ENCODE results near the gene EMILIN1.
A peak's percentile ranks its signal among the peaks of the same experiment; 100 is the strongest.
"Not testable (repeated sequence)": the region's sequence is repeated elsewhere in the genome, so short reads cannot be mapped to it uniquely, and the experiment has no call there.

Gene EMILIN1

DNA sequence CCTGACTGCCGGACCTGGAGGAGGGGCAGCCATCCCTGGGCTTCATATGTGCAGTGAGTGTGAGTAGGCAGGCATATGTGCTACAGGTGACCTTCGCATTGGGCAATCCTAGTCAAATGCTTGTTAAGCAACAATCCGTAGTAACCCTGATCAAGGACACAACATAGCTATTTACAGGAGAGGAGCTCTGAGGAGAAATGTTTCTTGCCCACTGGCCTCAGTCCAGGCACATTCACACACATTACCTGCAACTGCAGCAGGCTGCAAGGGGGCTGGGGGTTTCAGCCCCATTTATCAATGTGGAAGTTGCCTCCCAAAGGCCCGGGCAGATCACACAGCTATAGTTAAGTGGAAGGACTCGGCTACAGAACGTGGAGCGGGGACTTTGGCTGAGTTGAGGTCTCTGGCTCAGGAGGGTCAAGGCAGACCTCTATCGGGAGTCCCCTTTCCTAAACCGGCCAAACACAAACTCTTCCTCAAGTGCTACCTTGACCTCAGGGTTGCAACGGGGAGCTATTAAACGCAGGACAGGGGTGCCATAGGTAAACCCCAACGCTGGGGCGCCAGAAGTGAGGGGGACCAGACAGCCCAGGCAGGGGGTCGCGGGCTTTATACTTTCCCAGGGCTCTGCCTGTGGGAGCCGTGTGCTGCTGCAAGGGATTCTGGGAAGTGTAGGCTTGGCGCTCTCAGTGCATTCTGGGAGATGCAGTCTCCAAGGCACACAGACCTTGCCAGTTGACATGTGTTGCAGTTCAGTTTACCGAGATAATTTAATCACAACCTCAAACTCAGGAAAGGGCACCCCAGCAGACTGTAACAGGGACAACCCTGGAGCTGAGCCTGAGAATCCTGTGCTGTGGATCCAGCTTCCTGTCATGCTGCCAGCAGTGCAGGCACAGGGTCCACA is 17.6 kb downstream of the EMILIN1 start:
- DNase-seq, result no peak

- DNase-seq, result no peak
These were observed 18.4 kb downstream of the EMILIN1 start for GRCh38 chr2:27096748-27097297.

GRCh38 chr2:27097341-27097740 is 18.9 kb downstream of the EMILIN1 start:
- DNase-seq, result no peak

DNA sequence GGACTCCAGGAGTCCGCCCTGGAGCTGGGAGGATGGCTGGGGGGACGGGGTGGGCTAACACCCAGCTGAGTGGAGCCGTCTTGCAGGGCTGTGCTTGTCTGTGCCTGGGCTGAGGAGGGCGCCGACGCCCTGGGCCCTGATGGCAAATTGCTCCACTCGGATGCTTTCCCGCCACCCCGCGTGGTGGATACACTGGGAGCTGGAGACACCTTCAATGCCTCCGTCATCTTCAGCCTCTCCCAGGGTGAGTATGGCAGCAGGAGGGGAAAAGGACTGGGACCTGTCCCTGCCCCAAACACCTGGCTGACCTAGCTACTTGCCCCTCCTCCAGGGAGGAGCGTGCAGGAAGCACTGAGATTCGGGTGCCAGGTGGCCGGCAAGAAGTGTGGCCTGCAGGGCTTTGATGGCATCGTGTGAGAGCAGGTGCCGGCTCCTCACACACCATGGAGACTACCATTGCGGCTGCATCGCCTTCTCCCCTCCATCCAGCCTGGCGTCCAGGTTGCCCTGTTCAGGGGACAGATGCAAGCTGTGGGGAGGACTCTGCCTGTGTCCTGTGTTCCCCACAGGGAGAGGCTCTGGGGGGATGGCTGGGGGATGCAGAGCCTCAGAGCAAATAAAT is 21.0 kb downstream of the EMILIN1 start:
- no peak for DNase-seq

- no peak for DNase-seq
These were observed 21.6 kb downstream of the EMILIN1 start for GRCh38 chr2:27100036-27100435.

DNA sequence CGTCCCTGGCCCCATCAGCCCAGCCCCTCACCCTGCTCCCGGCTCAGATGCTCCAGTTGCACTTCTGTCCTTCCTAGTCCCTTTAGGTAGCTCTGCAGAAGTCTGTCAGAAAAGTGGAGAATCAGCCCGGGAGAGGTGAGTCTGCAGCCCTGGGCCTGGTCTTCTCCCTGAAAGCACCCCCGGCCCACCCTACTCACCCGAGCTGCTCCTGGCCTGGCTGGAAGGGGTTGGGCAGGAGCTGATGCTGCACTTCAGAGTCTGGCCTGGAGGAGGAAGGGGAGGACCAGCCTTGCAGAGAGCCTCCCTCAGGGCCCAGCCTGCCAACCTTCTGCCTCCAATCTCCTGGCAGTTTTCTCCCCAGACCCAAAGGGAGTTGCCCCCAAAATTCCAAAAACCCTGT is 23.9 kb downstream of the EMILIN1 start:
- DNase-seq, result no peak

DNA sequence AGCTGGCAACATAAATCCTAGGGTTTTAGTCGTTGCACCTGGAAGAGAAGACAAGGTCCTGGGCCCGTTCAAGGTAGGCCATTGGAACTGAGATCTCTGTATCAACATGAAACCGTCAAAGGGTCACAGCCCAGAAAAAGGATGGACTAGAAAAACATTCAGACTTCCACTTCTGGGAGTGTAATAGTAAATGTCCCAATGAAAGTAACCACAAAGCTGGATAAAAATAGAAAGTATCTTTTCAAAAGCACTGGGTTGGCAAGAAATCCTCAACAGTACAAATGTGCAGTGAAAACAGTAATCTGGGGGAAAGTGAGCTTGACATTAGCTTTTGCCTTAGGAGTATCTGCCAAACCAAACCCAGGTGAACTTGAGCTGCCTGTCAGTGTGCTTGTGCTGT is 27.6 kb downstream of the EMILIN1 start:
- no peak for DNase-seq

DNA sequence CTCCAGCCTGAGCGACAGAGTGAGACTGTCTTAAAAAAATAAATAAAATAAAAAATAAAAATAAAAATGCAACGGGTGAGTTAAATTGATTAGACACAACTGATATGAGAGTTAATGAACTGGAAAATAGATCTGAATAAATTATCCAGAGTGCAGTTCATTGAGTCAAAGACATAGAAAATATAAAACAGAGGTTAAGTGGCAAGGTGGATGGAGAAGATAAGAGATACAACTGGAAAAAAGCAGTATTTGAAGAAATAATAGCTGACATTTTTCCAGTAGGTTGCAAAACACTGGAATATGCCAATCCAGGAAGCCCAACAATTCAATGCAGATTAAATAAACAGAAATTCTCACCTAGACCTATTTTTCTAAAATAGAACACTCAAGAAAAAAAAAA is 29.8 kb downstream of the EMILIN1 start:
- no peak for DNase-seq

DNA sequence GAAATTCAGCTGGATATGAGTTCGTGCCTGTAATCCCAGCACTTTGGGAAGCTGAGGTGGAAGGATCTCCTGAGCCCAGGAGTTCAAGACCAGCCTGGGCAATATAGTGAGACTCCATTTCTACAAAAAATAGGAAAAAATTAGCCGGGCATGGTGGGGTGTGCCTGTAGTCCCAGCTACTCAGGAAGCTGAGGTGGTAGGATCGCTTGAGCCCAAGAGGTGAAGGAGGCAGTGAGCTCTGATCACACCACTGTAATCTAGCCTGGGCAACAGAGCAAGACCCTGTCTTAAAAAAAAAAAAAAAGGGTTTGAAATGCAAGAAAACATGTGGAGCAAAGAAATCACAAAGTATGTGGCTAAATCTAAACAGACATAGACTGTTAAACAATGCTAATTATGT is 30.7 kb downstream of the EMILIN1 start:
- no peak for DNase-seq

- not testable (repeated sequence) for DNase-seq
These were observed 32.4 kb downstream of the EMILIN1 start for GRCh38 chr2:27110603-27111352.

- DNase-seq, result not testable (repeated sequence)
These were observed 33.1 kb downstream of the EMILIN1 start for GRCh38 chr2:27111392-27112078.

DNA sequence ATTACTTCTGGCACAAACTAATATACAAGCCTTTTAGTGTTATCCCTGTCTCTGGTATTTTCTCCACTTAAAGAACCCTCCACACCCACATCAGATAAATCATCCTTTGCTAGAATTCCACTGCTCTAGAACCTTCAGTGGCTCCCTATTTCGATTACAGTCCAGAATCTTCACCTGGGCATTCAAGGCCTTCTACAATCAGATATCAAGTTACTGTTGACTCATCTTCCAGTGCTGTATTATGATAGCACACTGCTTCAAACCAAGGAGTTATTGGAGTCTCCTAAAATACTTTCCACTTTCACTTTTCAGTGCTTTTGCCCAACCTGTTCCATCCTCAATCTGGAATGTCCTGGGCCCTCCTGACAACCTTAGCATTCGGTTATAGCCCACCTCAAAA is 37.1 kb downstream of the EMILIN1 start:
- no peak for DNase-seq

GRCh38 chr2:27117995-27118524 is 39.6 kb downstream of the EMILIN1 start:
- no peak for DNase-seq

DNA sequence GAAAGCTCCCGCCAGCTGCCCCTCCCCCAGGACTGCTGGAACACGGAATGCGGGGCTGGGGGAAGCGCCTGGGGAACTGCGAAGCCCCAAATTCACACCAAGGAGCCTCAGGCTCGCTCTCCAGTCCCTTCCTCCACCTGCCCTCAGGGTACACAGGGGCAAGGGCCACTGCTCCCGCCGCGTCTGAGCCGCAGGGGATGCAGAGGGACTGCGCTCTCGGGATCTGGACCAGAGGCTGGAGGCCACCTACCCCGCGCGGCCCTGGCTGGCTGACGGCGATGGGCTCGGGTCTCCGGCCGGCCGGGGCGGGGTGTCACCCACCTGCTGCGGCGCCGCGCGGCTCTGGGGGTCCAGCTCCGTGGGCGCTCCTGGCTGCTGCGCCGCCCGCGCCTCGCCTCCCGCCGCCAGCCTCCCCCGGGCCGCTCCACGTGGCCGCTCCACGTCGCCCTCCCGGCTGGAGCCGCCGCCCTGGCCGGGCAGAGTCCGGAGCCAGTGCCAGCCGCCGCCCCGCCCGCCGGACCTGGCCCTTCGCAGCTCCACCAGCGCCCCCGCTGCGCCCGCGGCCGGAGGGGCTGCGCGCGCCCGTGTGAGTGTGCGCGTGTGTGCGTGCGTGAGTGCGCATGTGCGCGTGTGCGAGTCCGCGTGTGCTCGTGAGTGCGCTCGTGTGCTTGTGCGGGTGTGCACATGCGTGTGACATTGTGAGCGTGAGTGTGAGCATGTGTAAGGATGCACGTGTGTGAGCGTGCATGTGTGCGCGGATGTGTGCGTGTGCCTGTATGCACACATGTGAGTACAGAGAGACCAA is 40.3 kb downstream of the EMILIN1 start, which contains the start of gene CGREF1:
CGREF1 (minus strand) TSS at position 604 of the 805 bp plus-strand sequence. CDS start 14,762 bp downstream, outside the sequence.
- DNase-seq, result no peak

GRCh38 chr2:27119330-27119670 is 40.9 kb downstream of the EMILIN1 start:
- not testable (repeated sequence) for DNase-seq

- DNase-seq, result no peak
These were observed 43.5 kb downstream of the EMILIN1 start for GRCh38 chr2:27121906-27122305.

GRCh38 chr2:27122791-27123190 is 44.4 kb downstream of the EMILIN1 start:
- DNase-seq, result no peak

DNA sequence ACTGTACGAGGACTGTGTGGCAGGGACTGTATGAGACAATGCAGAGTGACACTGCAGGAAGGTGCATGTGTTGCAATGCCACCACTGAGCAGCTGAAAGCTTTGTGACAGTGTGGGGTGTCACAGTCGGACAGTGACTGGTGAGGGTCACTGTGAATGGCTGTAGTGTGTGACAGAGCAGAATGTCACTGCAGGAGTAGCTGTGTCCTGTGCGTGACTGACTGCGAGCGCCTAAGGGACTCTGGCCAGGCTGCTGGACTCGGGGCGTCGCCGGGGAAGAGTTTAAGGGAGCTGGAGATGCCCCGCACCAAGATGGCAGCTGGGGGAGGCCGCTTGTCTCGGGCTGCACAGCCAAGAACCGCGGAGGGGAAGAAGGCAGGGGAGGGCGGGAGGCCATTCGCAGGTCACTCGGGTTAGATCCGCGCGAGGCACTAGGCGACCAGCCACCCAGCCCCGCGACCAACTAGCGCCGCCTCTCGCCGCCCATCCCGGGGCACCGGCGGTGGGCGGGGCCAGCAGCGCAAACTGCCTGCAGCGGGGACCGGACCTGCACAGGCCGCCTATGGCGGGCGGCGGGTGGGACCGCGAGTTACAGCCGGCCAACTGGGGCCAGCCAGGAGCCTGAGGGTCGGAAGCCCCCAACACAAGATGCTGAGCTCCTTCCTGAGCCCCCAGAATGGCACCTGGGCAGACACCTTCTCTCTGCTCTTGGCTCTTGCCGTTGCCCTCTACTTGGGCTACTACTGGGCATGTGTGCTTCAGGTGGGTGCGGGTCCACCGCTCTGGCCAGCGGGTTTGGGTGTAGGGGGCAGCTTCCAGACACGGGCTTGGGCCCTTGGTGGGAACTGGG is 45.1 kb downstream of the EMILIN1 start, which contains the start of gene ABHD1:
ABHD1 (plus strand) TSS at position 514 of the 849 bp plus-strand sequence; CDS start at position 648, 134 bp downstream.
- peak; percentile 19 to 28 (median 24) for DNase-seq

- no peak for DNase-seq
These were observed 46.7 kb downstream of the EMILIN1 start for GRCh38 chr2:27125104-27125503.

DNA sequence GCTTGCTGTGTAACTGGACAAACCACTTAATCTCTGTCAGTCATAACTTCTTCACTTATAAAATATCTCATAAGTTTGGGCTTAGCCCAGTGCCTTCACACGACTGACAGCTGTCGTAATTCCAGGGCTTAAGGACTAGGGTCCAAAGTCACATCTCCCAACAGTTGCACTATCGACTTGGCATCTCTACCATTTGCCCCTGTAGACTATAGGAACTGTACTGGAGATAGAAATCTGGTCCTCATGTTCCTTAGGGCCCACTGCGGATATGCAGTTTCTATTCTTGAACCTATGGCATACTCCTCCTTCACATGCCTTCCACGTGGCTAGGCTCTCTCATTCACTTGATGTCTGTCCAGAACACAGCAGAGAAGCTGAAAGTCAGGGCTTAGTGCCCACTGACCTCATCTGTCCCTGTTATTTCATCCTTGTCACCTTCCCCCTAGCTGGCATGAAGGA is 47.9 kb downstream of the EMILIN1 start:
- DNase-seq, result no peak

Measured in activated CD4-positive, CD25-positive, alpha-beta regulatory T cell (primary cell).